Pancreas (tissue), 10 donors: ENCODE data around the gene AGBL5. TPM values are rescaled to one million over a fixed set of nuclear protein-coding genes. Genes with fewer than 3 reads are reported as not detected.
"Not testable (repeated sequence)": the region's sequence is repeated elsewhere in the genome, so short reads cannot be mapped to it uniquely, and the experiment has no call there.

Source experiments
- ATAC-seq, 4 donors: fragments of 200-7000 bp; cut with Tn5 transposase; one replicate each; pipeline versions ENCODE4 v1.8.0 to v1.9.1; 2020; ENCODE audit warnings: mild to moderate bottlenecking in 4 of 4, moderate library complexity in 4 of 4
- DNase-seq, 6 donors: peaks; one replicate each; pipeline ENCODE4 v3.0.0-alpha.2; 2020
- FAIRE-seq: peaks from 2 replicates; lab custom pipeline; 2012; peaks lifted over from hg19 to GRCh38; lab: Jason Lieb, UNC
- H3K27ac ChIP-seq, 4 donors: fragments of 200-600 bp; sonication (generic); 1 replicate in 3 of 4; 2 replicates in 1 of 4; pipeline versions ENCODE4 v1.5.0 to v1.8.0; 2020
- H3K27me3 ChIP-seq, 4 donors: fragments of 200-600 bp; one replicate each; pipeline ENCODE4 v1.8.0; 2021
- H3K36me3 ChIP-seq, 3 donors: fragments of 200-600 bp; sonication (generic) in 1 of 3; one replicate each; pipeline versions ENCODE4 v1.5.0 to v1.8.0; 2020 to 2021
- H3K4me1 ChIP-seq, 3 donors: fragments of 200-600 bp; one replicate each; pipeline ENCODE4 v1.8.0; 2021
- H3K4me3 ChIP-seq, 4 donors: fragments of 200-600 bp; sonication (generic) in 2 of 4; one replicate each; pipeline versions ENCODE4 v1.5.0 to v1.8.0; 2020 to 2021
- H3K9me3 ChIP-seq, 4 donors: fragments of 200-600 bp; one replicate each; pipeline ENCODE4 v1.8.0; 2021
- CTCF ChIP-seq, 4 donors: fragments of 200-600 bp; sonication (generic) in 3 of 4; IDR thresholded peaks; one replicate each; pipeline versions ENCODE4 v1.5.0 to v1.8.0; 2021; ENCODE audit warnings: antibody characterized with exemption in 4 of 4
- WGBS, 2 donors: extraction: QIAGEN DNeasy Blood & Tissue Kit; methylation state at CpG; one replicate each; pipeline ENCODE4 v1.1.7; 2013; 5-methylcytosine and 5-hydroxymethylcytosine counted together
- intact Hi-C, 3 donors: fragments of 100-400 bp; cut with DNase I; formaldehyde crosslinking; loops; one replicate each; pipeline versions ENCODE4 v1.11.1 to v1.14.2; 2022
- polyA plus RNA-seq, 2 donors: library from polyadenylated mRNA; stranded (reverse); fragments of 200-250 nt; gene quantifications; one replicate each; pipeline ENCODE4 v1.2.3, GENCODE V29; 2013
- total RNA-seq, 6 donors: library from RNA; stranded (reverse); fragmentation: NEBNext Ultra II Directional in 4 of 6; extraction: Animal tissue kit (Norgen Biotek cat#: 25700) in 4 of 6; gene quantifications; one replicate each; pipeline versions ENCODE4 v1.2.1 to v1.2.4, GENCODE V29; 2021 to 2023
- donor health status: healthy with polysubstance abuse.
- donor health status: DM: no; HTN: no; CAD: no; lungs with moderate emphysema.
- donor health status: DM: no; HTN: no; CAD: no.
- donor health status: control.
- donor health status: control.
- donor health status: Bipolar disorder and iron deficiency.
- donor health status: DM: yes; HTN: yes; CAD: no.
- donor health status: DM: no; HTN: no; CAD: no.
- donor health status: DM: no; HTN: no; CAD: no.
- donor health status: DM: yes; HTN: yes; CAD: no.

AGBL5 gene
- total and polyA plus RNA-seq, 8 donors = 8.2 to 15.5 (median 11.2) TPM

GRCh38 chr2:27072920-27073319, 21.5 kb downstream of the AGBL5 start:
- Histone ChIP-seq H3K4me3 (no peak overlapping the region), H3K27me3 (no peaks in the 10 kb centered on the region), H3K36me3 (no peaks in the 10 kb centered on the region), H3K27ac (no peak overlapping the region), H3K9me3 (no peaks in the 10 kb centered on the region), H3K4me1 (peaks cover 12 to 18% (median 13%) of the 10 kb centered on the region in 3 donors)
- DNase-seq = peak in 1 of 6 donors; percentile 21
- FAIRE-seq = no peak
- 87 to 91% methylated on average over 5 of the region's 5 CpGs for WGBS, 2 donors
- TF ChIP-seq CTCF (IDR thresholded peaks at IDR 0.05) = no peak
- intact Hi-C loops = no loop called here
- ATAC-seq = no peak

- no peak for TF ChIP-seq CTCF (IDR thresholded peaks at IDR 0.05)
- Histone ChIP-seq H3K4me3 (no peak overlapping the region), H3K4me1 (peaks cover 12 to 18% (median 13%) of the 10 kb centered on the region in 3 donors), H3K27me3 (no peaks in the 10 kb centered on the region), H3K27ac (no peak overlapping the region), H3K36me3 (no peaks in the 10 kb centered on the region), H3K9me3 (no peaks in the 10 kb centered on the region)
- no peak for DNase-seq
- 41 to 59% methylated on average over 2 of the region's 2 CpGs for WGBS, 2 donors
- FAIRE-seq = no peak
- intact Hi-C loops = no loop called here
- ATAC-seq = no peak
Observed at GRCh38 chr2:27073782-27074181, 22.3 kb downstream of the AGBL5 start.

- H3K27ac ChIP-seq = no peak overlapping the region
- intact Hi-C loops = no loop called here
Observed at GRCh38 chr2:27074738-27075565, 23.5 kb downstream of the AGBL5 start.

GRCh38 chr2:27075566-27075871, 24.1 kb downstream of the AGBL5 start:
- H3K27ac ChIP-seq, ATAC-seq, FAIRE-seq, H3K4me3 ChIP-seq, H3K27me3 ChIP-seq, H3K36me3 ChIP-seq, DNase-seq, H3K4me1 ChIP-seq, intact Hi-C loops, H3K9me3 ChIP-seq: not testable (repeated sequence)
- WGBS, 2 donors = 83 to 89% methylated on average over 6 of the region's 6 CpGs

More at GRCh38 chr2:27074738-27075565, 23.5 kb downstream of the AGBL5 start:
- no peak for TF ChIP-seq CTCF (IDR thresholded peaks at IDR 0.05)
- Histone ChIP-seq H3K4me1 (peaks cover 5 to 13% (median 7%) of the 10 kb centered on the region in 3 donors), H3K4me3 (no peak overlapping the region), H3K36me3 (no peaks in the 10 kb centered on the region), H3K27me3 (no peaks in the 10 kb centered on the region), H3K9me3 (no peaks in the 10 kb centered on the region)
- no peak for ATAC-seq
- WGBS, 2 donors = 72 to 73% methylated on average over 4 of the region's 4 CpGs
- DNase-seq = peak in 1 of 6 donors; percentile 49
- no peak for FAIRE-seq

- peaks cover 0 to 7% (median 0%) of the 10 kb centered on the region in 3 donors for H3K4me1 ChIP-seq
- H3K9me3 ChIP-seq = no peaks in the 10 kb centered on the region
- DNase-seq = no peak
- no peaks in the 10 kb centered on the region for H3K27me3 ChIP-seq
- TF ChIP-seq CTCF (IDR thresholded peaks at IDR 0.05) = no peak
- intact Hi-C loops = no loop called here
- H3K4me3 ChIP-seq = no peak overlapping the region
- H3K27ac ChIP-seq = no peak overlapping the region
- no peak for FAIRE-seq
- 74 to 83% methylated on average over 4 of the region's 4 CpGs for WGBS, 2 donors
- ATAC-seq = no peak
- no peaks in the 10 kb centered on the region for H3K36me3 ChIP-seq
Observed at GRCh38 chr2:27076323-27076722, 24.9 kb downstream of the AGBL5 start.
